ENCODE data around the gene LHFPL3. TPM values are rescaled to one million over a fixed set of nuclear protein-coding genes. Genes with fewer than 3 reads are reported as not detected.
A peak's percentile ranks its signal among the peaks of the same experiment; 100 is the strongest.
"Not testable (repeated sequence)": the region's sequence is repeated elsewhere in the genome, so short reads cannot be mapped to it uniquely, and the experiment has no call there.

LHFPL3 gene
- not detected for total RNA-seq

GRCh38 chr7:104328296-104328969 lies at the start of gene LHFPL3:
LHFPL3 (plus strand) TSS chr7:104328603.
- Histone ChIP-seq H3K36me3 (no peaks in the 10 kb centered on the region), H3K4me3 (peak within 1 kb of the TSS in 3 of 4 donors; percentile 11 to 52 (median 21)), H3K27ac (no peak within 1 kb of the TSS), H3K9me3 (no peaks in the 10 kb centered on the region), H3K4me1 (peaks cover 9 to 16% (median 11%) of the 10 kb centered on the region in 3 donors), H3K27me3 (peaks cover 5 to 69% (median 13%) of the 10 kb centered on the region in 4 donors)
- 0 to 1% methylated on average over 12 to 14 of the region's 62 CpGs for WGBS, 2 donors
- intact Hi-C loops (cut with DNase I): no loop called here
- no peak for DNase-seq
- TF ChIP-seq POLR2A (IDR thresholded peaks at IDR 0.05) (no peak), CTCF (IDR thresholded peaks at IDR 0.05) (no peak)

- H3K4me3 ChIP-seq; H3K27ac ChIP-seq; H3K4me1 ChIP-seq; H3K27me3 ChIP-seq; H3K36me3 ChIP-seq; intact Hi-C loops (cut with DNase I); H3K9me3 ChIP-seq; DNase-seq: not testable (repeated sequence)
- 81 to 86% methylated on average over 2 of the region's 2 CpGs for WGBS, 2 donors
Observed at GRCh38 chr7:104281685-104282084, 46.7 kb upstream of the LHFPL3 start.

GRCh38 chr7:104286839-104287238 lies 41.6 kb upstream of the LHFPL3 start:
- 14 to 25% methylated on average over 1 of the region's 1 CpG for WGBS, 2 donors
- H3K4me3 ChIP-seq: no peak overlapping the region
- TF ChIP-seq CTCF (IDR thresholded peaks at IDR 0.05) (no peak), POLR2A (IDR thresholded peaks at IDR 0.05) (no peak)
- H3K27ac ChIP-seq: no peak overlapping the region
- H3K36me3 ChIP-seq: no peaks in the 10 kb centered on the region
- H3K27me3 ChIP-seq: no peaks in the 10 kb centered on the region
- H3K4me1 ChIP-seq: no peaks in the 10 kb centered on the region
- intact Hi-C loops (cut with DNase I): no loop called here
- no peaks in the 10 kb centered on the region for H3K9me3 ChIP-seq
- DNase-seq: no peak

- intact Hi-C loops (cut with DNase I): no loop called here
- Histone ChIP-seq H3K4me3 (no peak overlapping the region), H3K36me3 (no peaks in the 10 kb centered on the region), H3K4me1 (no peaks in the 10 kb centered on the region), H3K9me3 (no peaks in the 10 kb centered on the region), H3K27me3 (no peaks in the 10 kb centered on the region), H3K27ac (no peak overlapping the region)
- DNase-seq: no peak
- TF ChIP-seq CTCF (IDR thresholded peaks at IDR 0.05) (no peak), POLR2A (IDR thresholded peaks at IDR 0.05) (no peak)
- WGBS, 2 donors: 80 to 91% methylated on average over 1 of the region's 1 CpG
Observed at GRCh38 chr7:104288137-104288536, 40.3 kb upstream of the LHFPL3 start.

GRCh38 chr7:104294291-104294690 lies 34.1 kb upstream of the LHFPL3 start:
- 41 to 42% methylated on average over 3 of the region's 3 CpGs for WGBS, 2 donors

More at GRCh38 chr7:104294291-104294690, 34.1 kb upstream of the LHFPL3 start:
- intact Hi-C loops (cut with DNase I): no loop called here
- no peak overlapping the region for H3K4me3 ChIP-seq
- no peak for DNase-seq
- H3K9me3 ChIP-seq: no peaks in the 10 kb centered on the region
- H3K27me3 ChIP-seq: no peaks in the 10 kb centered on the region
- H3K27ac ChIP-seq: no peak overlapping the region
- no peaks in the 10 kb centered on the region for H3K36me3 ChIP-seq
- no peaks in the 10 kb centered on the region for H3K4me1 ChIP-seq
- TF ChIP-seq CTCF (IDR thresholded peaks at IDR 0.05) (no peak), POLR2A (IDR thresholded peaks at IDR 0.05) (no peak)

Data from esophagus squamous epithelium (tissue), 5 donors.